AG04450 (cell line): ENCODE measurements around the gene RPH3AL. TPM values are rescaled to one million over a fixed set of nuclear protein-coding genes. Genes with fewer than 3 reads are reported as not detected.
"Not testable (repeated sequence)": the region's sequence is repeated elsewhere in the genome, so short reads cannot be mapped to it uniquely, and the experiment has no call there.

ENCODE experiments used
- CTCF ChIA-PET: fragments of 300-600, 350-600 bp; formaldehyde crosslinking; extraction: SDS; loops from one replicate; lab custom pipeline; 2022; ENCODE audit warnings: antibody characterized with exemption, inconsistent platforms; lab: Charles Lee
- POLR2A ChIA-PET: fragments of 350-600 bp; formaldehyde crosslinking; extraction: SDS; loops from one replicate; lab custom pipeline; 2021; ENCODE audit warnings: antibody characterized with exemption, inconsistent platforms; lab: Yijun Ruan, JAX
- DNase-seq: peaks from one replicate; pipeline ENCODE4 v3.0.0-alpha.2; 2011; ENCODE audit warnings: low read depth, low spot score
- H3K27ac ChIP-seq: one replicate; pipeline ENCODE4 v1.5.1; 2012; ENCODE audit warnings: low read depth, low read length, control low read depth
- H3K27me3 ChIP-seq: one replicate; pipeline ENCODE4 v1.6.0; 2012; ENCODE audit warnings: low read length; ENCODE audit not compliant: control insufficient read depth, insufficient read depth
- H3K4me3 ChIP-seq: 2 replicates; pipeline ENCODE4 v1.5.1; 2011; ENCODE audit warnings: mild to moderate bottlenecking, low read depth, low read length, control low read depth
- H3K9me3 ChIP-seq: 2 replicates; pipeline ENCODE4 v1.5.1; 2012; ENCODE audit warnings: low read length; ENCODE audit not compliant: control insufficient read depth, insufficient read depth
- polyA plus RNA-seq: library from polyadenylated mRNA; depleted of rRNA; stranded (reverse); fragments of >200 nt; gene quantifications from 2 replicates; pipeline ENCODE4 v1.2.3, GENCODE V29; 2011
- TF ChIP-seq, protein P1 (sequence below): IDR thresholded peaks from 2 replicates; pipeline ENCODE4 v1.5.1; 2011; ENCODE audit warnings: low read depth, low read length, control low read depth, inconsistent platforms

The RPH3AL gene
- polyA plus RNA-seq, 1 experiment: 1.3 TPM

DNA sequence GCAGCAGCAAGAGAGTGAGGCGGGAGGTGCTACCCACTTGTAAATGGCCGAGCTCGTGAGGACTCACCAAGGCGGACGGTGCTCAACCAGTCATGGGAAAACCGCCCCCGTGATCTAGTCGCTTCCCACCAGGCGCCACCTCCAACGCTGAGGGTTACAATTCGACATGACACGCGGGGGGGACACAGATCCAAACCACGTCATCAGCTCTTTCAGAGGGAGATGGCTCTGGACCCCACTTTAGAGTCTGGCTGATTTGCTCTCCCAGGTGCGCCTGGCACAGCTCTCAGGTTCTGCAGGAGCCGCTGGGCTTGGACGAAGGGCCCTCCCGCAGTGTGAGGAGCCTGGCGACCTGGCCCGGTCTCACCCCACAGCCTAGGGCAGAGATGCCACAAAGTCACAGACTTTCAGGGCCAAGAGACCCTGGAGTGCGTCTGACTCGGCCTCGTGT lies 150.1 kb downstream of the RPH3AL start:
- POLR2A ChIA-PET: no interaction called here

DNA sequence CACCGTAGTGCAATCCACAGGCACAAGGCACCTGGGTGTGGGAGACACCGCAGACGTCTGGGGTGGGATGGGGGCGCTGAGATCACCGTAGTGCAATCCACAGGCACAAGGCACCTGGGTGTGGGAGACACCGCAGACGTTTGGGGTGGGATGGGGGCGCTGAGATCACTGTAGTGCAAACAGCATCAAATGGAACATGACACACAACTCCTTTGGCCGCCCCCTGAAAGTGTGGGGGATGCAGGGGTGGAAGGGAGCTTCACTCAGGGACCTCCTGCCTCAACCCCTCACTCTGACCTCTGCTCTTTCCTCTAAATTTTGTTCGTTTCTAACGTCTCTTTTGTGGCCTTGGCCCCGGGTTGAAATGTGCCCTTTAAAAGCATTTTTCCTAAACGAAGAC lies 150.9 kb downstream of the RPH3AL start:
- CTCF ChIA-PET, H3K27me3 ChIP-seq, H3K27ac ChIP-seq, POLR2A ChIA-PET, H3K4me3 ChIP-seq, DNase-seq: not testable (repeated sequence)
- peaks cover 13% of the 10 kb centered on the region; the same call in 1 of the 2 replicates for H3K9me3 ChIP-seq

More for the DNA sequence above, 150.1 kb downstream of the RPH3AL start:
- no peak for DNase-seq
- Histone ChIP-seq H3K27ac (no peak overlapping the region), H3K27me3 (peaks cover 9% of the 10 kb centered on the region), H3K4me3 (no peak overlapping the region), H3K9me3 (peaks cover 19% of the 10 kb centered on the region; the same call in 1 of the 2 replicates)
- TF ChIP-seq, protein P1, sequence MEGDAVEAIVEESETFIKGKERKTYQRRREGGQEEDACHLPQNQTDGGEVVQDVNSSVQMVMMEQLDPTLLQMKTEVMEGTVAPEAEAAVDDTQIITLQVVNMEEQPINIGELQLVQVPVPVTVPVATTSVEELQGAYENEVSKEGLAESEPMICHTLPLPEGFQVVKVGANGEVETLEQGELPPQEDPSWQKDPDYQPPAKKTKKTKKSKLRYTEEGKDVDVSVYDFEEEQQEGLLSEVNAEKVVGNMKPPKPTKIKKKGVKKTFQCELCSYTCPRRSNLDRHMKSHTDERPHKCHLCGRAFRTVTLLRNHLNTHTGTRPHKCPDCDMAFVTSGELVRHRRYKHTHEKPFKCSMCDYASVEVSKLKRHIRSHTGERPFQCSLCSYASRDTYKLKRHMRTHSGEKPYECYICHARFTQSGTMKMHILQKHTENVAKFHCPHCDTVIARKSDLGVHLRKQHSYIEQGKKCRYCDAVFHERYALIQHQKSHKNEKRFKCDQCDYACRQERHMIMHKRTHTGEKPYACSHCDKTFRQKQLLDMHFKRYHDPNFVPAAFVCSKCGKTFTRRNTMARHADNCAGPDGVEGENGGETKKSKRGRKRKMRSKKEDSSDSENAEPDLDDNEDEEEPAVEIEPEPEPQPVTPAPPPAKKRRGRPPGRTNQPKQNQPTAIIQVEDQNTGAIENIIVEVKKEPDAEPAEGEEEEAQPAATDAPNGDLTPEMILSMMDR: no peak
- CTCF ChIA-PET: no interaction called here

DNA sequence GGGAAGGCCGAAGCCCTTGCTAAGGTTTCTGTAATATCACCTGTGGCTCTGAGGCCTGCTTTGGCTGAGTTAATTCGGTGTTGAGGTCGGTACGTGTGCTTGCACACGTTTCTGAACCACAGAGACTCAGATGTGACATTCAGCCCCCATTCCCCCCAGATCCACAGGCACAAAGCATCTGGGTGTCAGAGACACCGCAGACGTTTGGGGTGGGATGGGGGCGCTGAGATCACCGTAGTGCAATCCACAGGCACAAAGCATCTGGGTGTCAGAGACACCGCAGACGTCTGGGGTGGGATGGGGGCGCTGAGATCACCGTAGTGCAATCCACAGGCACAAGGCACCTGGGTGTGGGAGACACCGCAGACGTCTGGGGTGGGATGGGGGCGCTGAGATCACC lies 151.3 kb downstream of the RPH3AL start:
- H3K9me3 ChIP-seq, DNase-seq, CTCF ChIA-PET, H3K27ac ChIP-seq, H3K4me3 ChIP-seq, POLR2A ChIA-PET: not testable (repeated sequence)
- H3K27me3 ChIP-seq: peaks cover 11% of the 10 kb centered on the region

DNA sequence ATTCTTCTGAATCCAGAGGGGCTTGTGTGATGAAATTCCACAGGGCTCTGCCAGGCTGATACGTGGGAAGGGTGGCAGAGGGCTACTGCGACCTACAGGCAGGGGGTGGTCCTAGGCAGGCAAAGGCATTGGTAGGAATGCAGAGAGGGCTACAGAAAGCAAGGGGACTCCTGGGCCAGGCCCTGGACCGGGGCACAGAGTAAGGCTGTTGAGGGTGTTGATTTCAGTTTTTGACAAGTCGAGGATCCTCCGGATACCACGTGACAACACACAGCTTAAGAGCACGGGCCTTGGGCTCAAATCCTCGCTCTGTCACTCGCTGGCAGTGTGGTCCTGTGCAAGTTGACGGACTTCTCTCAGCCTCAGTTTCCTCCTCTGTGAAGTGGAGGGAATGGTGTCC lies 152.0 kb downstream of the RPH3AL start:
- peaks cover 13% of the 10 kb centered on the region for H3K27me3 ChIP-seq
- H3K4me3 ChIP-seq: no peak overlapping the region
- H3K9me3 ChIP-seq: peaks cover 7% of the 10 kb centered on the region; the same call in 1 of the 2 replicates
- POLR2A ChIA-PET: no interaction called here
- CTCF ChIA-PET: no interaction called here
- TF ChIP-seq, protein P1: no peak
- no peak overlapping the region for H3K27ac ChIP-seq
- no peak for DNase-seq

DNA sequence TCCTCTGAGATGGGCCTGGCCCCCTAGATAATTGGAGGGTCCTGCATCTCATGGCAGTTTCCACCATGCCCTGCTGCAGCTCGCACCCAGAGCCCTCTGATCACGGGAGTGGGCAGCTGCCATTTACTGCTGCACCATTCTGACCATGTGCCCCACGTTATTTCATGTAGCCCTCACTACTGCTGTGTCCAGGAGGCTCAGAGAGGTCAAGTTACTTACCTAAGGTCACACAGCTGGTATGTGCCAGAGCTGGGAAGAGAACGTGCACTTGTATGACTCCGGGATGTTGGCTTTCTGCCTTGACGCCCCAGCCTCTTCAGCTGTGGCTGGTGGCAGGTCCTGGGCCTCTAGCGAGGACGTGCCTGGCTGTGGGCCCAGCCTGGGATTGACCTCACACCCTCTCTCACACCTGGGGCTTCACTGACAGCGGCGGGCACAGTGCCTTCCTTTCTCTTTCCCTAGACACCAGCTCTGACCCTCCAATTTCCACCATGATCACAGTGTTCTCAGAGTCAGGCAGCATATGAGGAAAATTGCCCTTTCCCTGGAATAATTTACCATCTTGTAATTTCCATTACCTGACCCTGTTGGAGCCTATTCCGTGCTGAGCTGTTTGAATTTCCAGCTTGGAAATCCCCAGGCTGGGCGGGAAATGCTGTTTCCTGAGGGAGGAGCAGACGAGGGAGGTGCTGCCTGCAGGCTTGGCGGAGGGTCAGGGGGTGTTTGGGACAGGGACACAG lies 152.6 kb downstream of the RPH3AL start:
- no peak for DNase-seq
- Histone ChIP-seq H3K27ac (no peak overlapping the region), H3K27me3 (peaks cover 17% of the 10 kb centered on the region), H3K4me3 (no peak overlapping the region), H3K9me3 (peaks cover 4% of the 10 kb centered on the region; the same call in 1 of the 2 replicates)
- POLR2A ChIA-PET: no interaction called here
- CTCF ChIA-PET: no interaction called here
- TF ChIP-seq, protein P1: no peak

DNA sequence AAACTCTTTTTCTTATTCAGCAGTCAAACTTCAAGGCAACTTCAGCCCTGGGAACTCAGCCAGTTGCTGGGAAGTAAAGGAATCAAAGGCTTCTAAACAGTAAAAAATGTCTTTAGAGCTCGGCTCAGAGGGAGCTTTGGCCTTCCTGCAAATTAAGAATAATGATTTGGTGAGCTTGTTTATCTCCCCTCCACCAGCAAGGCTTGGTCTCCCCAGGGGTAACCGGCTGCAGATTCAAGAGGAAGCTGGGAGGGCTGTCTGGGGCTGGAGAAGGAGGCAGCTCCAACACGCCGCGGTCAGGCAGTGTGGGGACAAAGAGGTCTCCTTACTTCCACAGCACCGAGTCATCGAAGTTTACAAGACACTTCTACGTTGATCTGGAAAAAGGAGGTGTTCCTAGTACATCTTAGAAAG lies 153.4 kb downstream of the RPH3AL start:
- DNase-seq: no peak
- POLR2A ChIA-PET: no interaction called here

DNA sequence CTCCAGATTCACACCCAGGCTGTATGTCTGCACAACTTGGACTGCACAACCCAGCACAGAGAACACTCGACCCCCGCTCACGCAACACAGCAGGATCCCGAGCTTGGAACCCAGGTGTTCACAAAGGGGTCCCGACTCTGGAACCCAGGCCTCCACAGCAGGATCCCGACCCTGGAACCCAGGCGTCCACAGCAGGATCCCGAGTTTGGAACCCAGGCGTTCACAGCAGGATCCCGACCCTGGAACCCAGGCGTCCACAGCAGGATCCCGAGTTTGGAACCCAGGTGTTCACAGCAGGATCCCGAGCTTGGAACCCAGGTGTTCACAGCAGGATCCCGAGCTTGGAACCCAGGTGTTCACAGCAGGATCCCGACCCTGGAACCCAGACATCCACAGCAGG lies 154.4 kb downstream of the RPH3AL start:
- H3K27ac ChIP-seq, POLR2A ChIA-PET, DNase-seq, H3K4me3 ChIP-seq, CTCF ChIA-PET: not testable (repeated sequence)
- peaks cover 13% of the 10 kb centered on the region for H3K9me3 ChIP-seq
- peaks cover 19% of the 10 kb centered on the region for H3K27me3 ChIP-seq

More for the DNA sequence above, 153.4 kb downstream of the RPH3AL start:
- CTCF ChIA-PET: no interaction called here
- TF ChIP-seq, protein P1: no peak
- H3K27ac ChIP-seq: no peak overlapping the region
- H3K4me3 ChIP-seq: no peak overlapping the region
- peaks cover 4% of the 10 kb centered on the region; the same call in 1 of the 2 replicates for H3K9me3 ChIP-seq
- peaks cover 19% of the 10 kb centered on the region for H3K27me3 ChIP-seq
